ENCODE measurements around the gene GPANK1. TPM values are rescaled to one million over a fixed set of nuclear protein-coding genes. Genes with fewer than 3 reads are reported as not detected.

Gene GPANK1
- total and polyA plus RNA-seq, 2 of the 13 experiments (the other 11 are each of a cell fraction or from before 2014, with no cell fraction given), result 15.4 to 22.8 TPM

GRCh38 chr6:31619805-31620585, 44.8 kb downstream of the GPANK1 start (continued):
- TF ChIP-seq ZNF225 (CRISPR knock-in tag; IDR thresholded peaks at IDR 0.05), result peak; percentile 54; the same call in 1 of the 2 replicates
- TF ChIP-seq, protein P1, sequence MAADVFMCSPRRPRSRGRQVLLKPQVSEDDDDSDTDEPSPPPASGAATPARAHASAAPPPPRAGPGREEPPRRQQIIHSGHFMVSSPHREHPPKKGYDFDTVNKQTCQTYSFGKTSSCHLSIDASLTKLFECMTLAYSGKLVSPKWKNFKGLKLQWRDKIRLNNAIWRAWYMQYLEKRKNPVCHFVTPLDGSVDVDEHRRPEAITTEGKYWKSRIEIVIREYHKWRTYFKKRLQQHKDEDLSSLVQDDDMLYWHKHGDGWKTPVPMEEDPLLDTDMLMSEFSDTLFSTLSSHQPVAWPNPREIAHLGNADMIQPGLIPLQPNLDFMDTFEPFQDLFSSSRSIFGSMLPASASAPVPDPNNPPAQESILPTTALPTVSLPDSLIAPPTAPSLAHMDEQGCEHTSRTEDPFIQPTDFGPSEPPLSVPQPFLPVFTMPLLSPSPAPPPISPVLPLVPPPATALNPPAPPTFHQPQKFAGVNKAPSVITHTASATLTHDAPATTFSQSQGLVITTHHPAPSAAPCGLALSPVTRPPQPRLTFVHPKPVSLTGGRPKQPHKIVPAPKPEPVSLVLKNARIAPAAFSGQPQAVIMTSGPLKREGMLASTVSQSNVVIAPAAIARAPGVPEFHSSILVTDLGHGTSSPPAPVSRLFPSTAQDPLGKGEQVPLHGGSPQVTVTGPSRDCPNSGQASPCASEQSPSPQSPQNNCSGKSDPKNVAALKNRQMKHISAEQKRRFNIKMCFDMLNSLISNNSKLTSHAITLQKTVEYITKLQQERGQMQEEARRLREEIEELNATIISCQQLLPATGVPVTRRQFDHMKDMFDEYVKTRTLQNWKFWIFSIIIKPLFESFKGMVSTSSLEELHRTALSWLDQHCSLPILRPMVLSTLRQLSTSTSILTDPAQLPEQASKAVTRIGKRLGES (CRISPR knock-in tag; IDR thresholded peaks at IDR 0.05; ENCODE audit: borderline replicate concordance), result no peak
- no peak for TF ChIP-seq AHDC1 (CRISPR knock-in tag; IDR thresholded peaks at IDR 0.05; ENCODE audit: borderline replicate concordance)
- TF ChIP-seq SRSF9 (IDR thresholded peaks at IDR 0.05; ENCODE audit: borderline replicate concordance, insufficient read depth, low read depth, low read length, poor library complexity, severe bottlenecking), result no peak
- no peak for TF ChIP-seq ZBTB39 (CRISPR knock-in tag; IDR thresholded peaks at IDR 0.05)
- TF ChIP-seq ZNF274 (CRISPR knock-in tag; IDR thresholded peaks at IDR 0.05), result no peak
- peak; percentile 59; the same call in 1 of the 2 replicates for TF ChIP-seq ZGPAT (CRISPR knock-in tag; IDR thresholded peaks at IDR 0.05)
- TF ChIP-seq ZSCAN29 (CRISPR knock-in tag; conservative IDR thresholded peaks at IDR 0.05), result no peak
- peak; percentile 97 for TF ChIP-seq TBX2 (CRISPR knock-in tag; IDR thresholded peaks at IDR 0.05; ENCODE audit: borderline replicate concordance)
- TF ChIP-seq, protein P2, sequence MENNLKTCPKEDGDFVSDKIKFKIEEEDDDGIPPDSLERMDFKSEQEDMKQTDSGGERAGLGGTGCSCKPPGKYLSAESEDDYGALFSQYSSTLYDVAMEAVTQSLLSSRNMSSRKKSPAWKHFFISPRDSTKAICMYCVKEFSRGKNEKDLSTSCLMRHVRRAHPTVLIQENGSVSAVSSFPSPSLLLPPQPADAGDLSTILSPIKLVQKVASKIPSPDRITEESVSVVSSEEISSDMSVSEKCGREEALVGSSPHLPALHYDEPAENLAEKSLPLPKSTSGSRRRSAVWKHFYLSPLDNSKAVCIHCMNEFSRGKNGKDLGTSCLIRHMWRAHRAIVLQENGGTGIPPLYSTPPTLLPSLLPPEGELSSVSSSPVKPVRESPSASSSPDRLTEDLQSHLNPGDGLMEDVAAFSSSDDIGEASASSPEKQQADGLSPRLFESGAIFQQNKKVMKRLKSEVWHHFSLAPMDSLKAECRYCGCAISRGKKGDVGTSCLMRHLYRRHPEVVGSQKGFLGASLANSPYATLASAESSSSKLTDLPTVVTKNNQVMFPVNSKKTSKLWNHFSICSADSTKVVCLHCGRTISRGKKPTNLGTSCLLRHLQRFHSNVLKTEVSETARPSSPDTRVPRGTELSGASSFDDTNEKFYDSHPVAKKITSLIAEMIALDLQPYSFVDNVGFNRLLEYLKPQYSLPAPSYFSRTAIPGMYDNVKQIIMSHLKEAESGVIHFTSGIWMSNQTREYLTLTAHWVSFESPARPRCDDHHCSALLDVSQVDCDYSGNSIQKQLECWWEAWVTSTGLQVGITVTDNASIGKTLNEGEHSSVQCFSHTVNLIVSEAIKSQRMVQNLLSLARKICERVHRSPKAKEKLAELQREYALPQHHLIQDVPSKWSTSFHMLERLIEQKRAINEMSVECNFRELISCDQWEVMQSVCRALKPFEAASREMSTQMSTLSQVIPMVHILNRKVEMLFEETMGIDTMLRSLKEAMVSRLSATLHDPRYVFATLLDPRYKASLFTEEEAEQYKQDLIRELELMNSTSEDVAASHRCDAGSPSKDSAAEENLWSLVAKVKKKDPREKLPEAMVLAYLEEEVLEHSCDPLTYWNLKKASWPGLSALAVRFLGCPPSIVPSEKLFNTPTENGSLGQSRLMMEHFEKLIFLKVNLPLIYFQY (CRISPR knock-in tag; IDR thresholded peaks at IDR 0.05; ENCODE audit: borderline replicate concordance), result no peak; the same call in 1 of the 2 replicates

Data from HepG2 (cell line).